HepG2 (cell line): ENCODE data around the gene UQCC5. TPM values are rescaled to one million over a fixed set of nuclear protein-coding genes. Genes with fewer than 3 reads are reported as not detected.

Experiments used
- ASH2L ChIP-seq: fragments of 300-600, 200-600 bp; sonication (generic); IDR thresholded peaks from 2 replicates; pipeline ENCODE4 v1.7.0; 2017; ENCODE audit warnings: low read depth, mild to moderate bottlenecking, moderate library complexity, mixed read lengths, low read length; ENCODE audit not compliant: insufficient read length
- BCL6 ChIP-seq: IDR thresholded peaks from 2 replicates; pipeline ENCODE4 v1.6.1; 2016; ENCODE audit warnings: missing genetic modification reagents, missing compliant biosample characterization
- FOXA3 ChIP-seq: IDR thresholded peaks from 2 replicates; pipeline ENCODE4 v1.6.1; 2016; ENCODE audit warnings: missing genetic modification reagents, missing compliant biosample characterization
- HIVEP1 ChIP-seq: sonication (generic); formaldehyde crosslinking; IDR thresholded peaks from 2 replicates; pipeline ENCODE4 v1.4.0; 2020; ENCODE audit warnings: mild to moderate bottlenecking, missing genetic modification reagents
- HMGA1 ChIP-seq: sonication (generic); formaldehyde crosslinking; conservative IDR thresholded peaks from 2 replicates; pipeline ENCODE4 v1.4.0; 2020; ENCODE audit warnings: missing genetic modification reagents
- IRF2 ChIP-seq: IDR thresholded peaks from 2 replicates; pipeline ENCODE4 v1.6.1; 2018; ENCODE audit warnings: missing genetic modification reagents, missing compliant biosample characterization
- KDM3A ChIP-seq: IDR thresholded peaks from 2 replicates; pipeline ENCODE4 v1.6.1; 2018; ENCODE audit warnings: low read depth, missing compliant biosample characterization
- MAZ ChIP-seq, 2 experiments: sonication (generic) in 1 of 2; formaldehyde crosslinking in 1 of 2; IDR thresholded peaks; 2 replicates each; pipeline versions ENCODE4 v1.5.0 to v1.6.1; 2012 to 2020; ENCODE audit warnings: low read depth in 2 of 2, mild to moderate bottlenecking in 2 of 2, borderline replicate concordance in 1 of 2, improper control_type of control experiment in 1 of 2, low read length in 1 of 2, missing genetic modification reagents in 1 of 2, moderate library complexity in 1 of 2
- MEIS1 ChIP-seq: sonication (generic); formaldehyde crosslinking; IDR thresholded peaks from 2 replicates; pipeline ENCODE4 v1.9.0; 2021; ENCODE audit warnings: mild to moderate bottlenecking, missing genetic modification reagents, moderate library complexity, borderline replicate concordance
- MIER3 ChIP-seq: IDR thresholded peaks from 2 replicates; pipeline ENCODE4 v1.6.1; 2016; ENCODE audit warnings: missing compliant biosample characterization, borderline replicate concordance
- NRL ChIP-seq: sonication (generic); formaldehyde crosslinking; IDR thresholded peaks from 2 replicates; pipeline ENCODE4 v1.5.0; 2020; ENCODE audit warnings: missing genetic modification reagents, mild to moderate bottlenecking, moderate library complexity, borderline replicate concordance
- POLR2G ChIP-seq: fragments of 200-400 bp; formaldehyde crosslinking; IDR thresholded peaks from 2 replicates; pipeline ENCODE4 v1.6.1; 2018; ENCODE audit warnings: mild to moderate bottlenecking, low read depth, low read length, moderate library complexity
- RBFOX2 ChIP-seq: fragments of 200-400 bp; formaldehyde crosslinking; IDR thresholded peaks from 2 replicates; pipeline ENCODE4 v1.6.1; 2017; ENCODE audit warnings: low read depth, mild to moderate bottlenecking, low read length
- RORA ChIP-seq: sonication (generic); formaldehyde crosslinking; IDR thresholded peaks from 2 replicates; pipeline ENCODE4 v1.5.0; 2020; ENCODE audit warnings: mild to moderate bottlenecking, missing genetic modification reagents, moderate library complexity
- SALL1 ChIP-seq: sonication (generic); formaldehyde crosslinking; IDR thresholded peaks from 2 replicates; pipeline ENCODE4 v1.8.0; 2022; ENCODE audit warnings: mild to moderate bottlenecking, missing genetic modification reagents
- YY1 ChIP-seq: IDR thresholded peaks from 2 replicates; pipeline ENCODE4 v1.6.1; 2011; ENCODE audit warnings: low read length, low read depth, moderate library complexity, mild to moderate bottlenecking; ENCODE audit not compliant: insufficient read depth, insufficient replicate concordance
- ZBTB3 ChIP-seq: sonication (generic); formaldehyde crosslinking; IDR thresholded peaks from 2 replicates; pipeline ENCODE4 v1.4.0; 2020; ENCODE audit warnings: low read depth, mild to moderate bottlenecking, moderate library complexity, missing genetic modification reagents, borderline replicate concordance
- ZNF263 ChIP-seq: sonication (generic); formaldehyde crosslinking; IDR thresholded peaks from 2 replicates; pipeline ENCODE4 v1.4.0; 2020; ENCODE audit warnings: missing genetic modification reagents
- ZNF792 ChIP-seq: IDR thresholded peaks from 2 replicates; pipeline ENCODE4 v1.6.1; 2016
- ZNF878 ChIP-seq: sonication (generic); formaldehyde crosslinking; IDR thresholded peaks from 2 replicates; pipeline ENCODE4 v1.8.1; 2023; ENCODE audit warnings: mild to moderate bottlenecking, missing genetic modification reagents, moderate library complexity
- ZNF879 ChIP-seq: sonication (generic); formaldehyde crosslinking; IDR thresholded peaks from 2 replicates; pipeline ENCODE4 v1.8.1; 2023; ENCODE audit warnings: missing genetic modification reagents
- ZSCAN30 ChIP-seq: sonication (generic); formaldehyde crosslinking; IDR thresholded peaks from 2 replicates; pipeline ENCODE4 v1.5.0; 2020; ENCODE audit warnings: mild to moderate bottlenecking, missing genetic modification reagents
- polyA plus RNA-seq, 8 experiments: library from polyadenylated mRNA; depleted of rRNA in 3 of 8; stranded (reverse) in 7 of 8; unstranded in 1 of 8; fragments of >200 nt; fragmentation: Illumina TruSeq in 4 of 8; extraction: Trizol in 4 of 8; gene quantifications; 2 replicates each; pipeline versions ENCODE4 v1.2.1 to v1.2.3, GENCODE V29; 2011 to 2016; ENCODE audit warnings: low read depth in 4 of 8, missing spikeins in 1 of 8, mixed read lengths in 1 of 8; ENCODE audit not compliant: insufficient read depth in 1 of 8
- total RNA-seq, 5 experiments: library from RNA; depleted of rRNA; stranded (reverse); fragments of >200 nt; fragmentation: Illumina TruSeq; extraction: Trizol; gene quantifications; 2 replicates each; pipeline ENCODE4 v1.2.3, GENCODE V29; 2016; ENCODE audit warnings: low read depth in 1 of 5
- TF ChIP-seq, protein P1 (sequence below): sonication (generic); formaldehyde crosslinking; IDR thresholded peaks from 2 replicates; pipeline ENCODE4 v1.5.1; 2020; ENCODE audit warnings: mild to moderate bottlenecking, missing genetic modification reagents, borderline replicate concordance
- TF ChIP-seq, protein P2 (sequence below): sonication (generic); formaldehyde crosslinking; IDR thresholded peaks from 2 replicates; pipeline ENCODE4 v1.4.0; 2020; ENCODE audit warnings: mild to moderate bottlenecking, missing genetic modification reagents
- TF ChIP-seq, protein P3 (sequence below): sonication (generic); formaldehyde crosslinking; IDR thresholded peaks from 2 replicates; pipeline ENCODE4 v1.8.0; 2022; ENCODE audit warnings: missing genetic modification reagents, mild to moderate bottlenecking, inconsistent platforms, borderline replicate concordance

Gene UQCC5
- total and polyA plus RNA-seq, 2 of the 13 experiments (the other 11 are each of a cell fraction or from before 2014, with no cell fraction given), result 15.4 to 29.5 TPM

DNA sequence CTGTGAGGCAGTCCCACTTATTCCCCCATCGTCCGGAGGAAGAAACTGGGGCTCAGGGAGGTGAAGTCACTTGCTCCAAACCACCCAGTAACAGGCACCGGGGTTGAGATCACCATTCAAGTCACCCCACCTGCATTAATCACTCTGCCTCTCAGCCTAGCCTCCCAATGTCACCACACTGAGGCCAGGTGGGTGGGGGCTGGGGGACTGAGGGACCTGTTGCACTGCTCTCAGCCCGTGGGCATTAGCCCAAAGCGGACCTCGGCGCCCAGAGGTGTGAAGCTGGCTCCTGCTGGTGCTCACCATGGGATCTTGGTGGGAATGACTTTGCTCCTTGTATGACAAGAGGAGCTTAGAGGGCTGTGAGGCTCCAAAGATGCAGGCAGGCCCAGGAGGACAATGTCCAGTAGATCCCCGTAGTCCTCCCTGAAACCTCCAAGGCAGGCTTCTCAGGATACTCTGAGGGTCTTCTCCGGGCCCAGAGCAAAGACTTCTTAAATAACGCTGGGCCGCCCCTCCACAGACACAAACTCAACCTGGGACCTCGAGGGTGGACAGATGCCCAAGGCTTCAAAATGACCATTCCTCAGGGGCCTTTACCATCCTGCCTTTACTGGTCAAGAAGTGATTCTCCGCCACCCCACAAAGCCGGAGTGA lies 4.4 kb upstream of the UQCC5 start (continued):
- TF ChIP-seq MAZ (IDR thresholded peaks at IDR 0.05; ENCODE audit: borderline replicate concordance, low read depth, low read length) (no peak), MAZ (CRISPR knock-in tag; IDR thresholded peaks at IDR 0.05; ENCODE audit: low read depth) (no peak), RORA (CRISPR knock-in tag) (no peak), IRF2 (peak; percentile 9; the same call in 1 of the 2 replicates), ZNF792 (CRISPR knock-in tag) (no peak), ZBTB3 (CRISPR knock-in tag) (no peak), HMGA1 (CRISPR knock-in tag) (no peak), ZSCAN30 (no peak), MEIS1 (no peak), MIER3 (CRISPR knock-in tag) (no peak), ZNF263 (CRISPR knock-in tag) (peak; percentile 41; the same call in 1 of the 2 replicates), FOXA3 (no peak), NRL (CRISPR knock-in tag) (no peak), RBFOX2 (no peak), HIVEP1 (CRISPR knock-in tag) (no peak), SALL1 (CRISPR knock-in tag) (peak; percentile 17; the same call in 1 of the 2 replicates), ASH2L (peak; percentile 17), ZNF878 (no peak), BCL6 (no peak), POLR2G (peak; percentile 29; the same call in 1 of the 2 replicates), ZNF879 (no peak), YY1 (no peak), KDM3A (CRISPR knock-in tag) (no peak)
- TF ChIP-seq, protein P1, sequence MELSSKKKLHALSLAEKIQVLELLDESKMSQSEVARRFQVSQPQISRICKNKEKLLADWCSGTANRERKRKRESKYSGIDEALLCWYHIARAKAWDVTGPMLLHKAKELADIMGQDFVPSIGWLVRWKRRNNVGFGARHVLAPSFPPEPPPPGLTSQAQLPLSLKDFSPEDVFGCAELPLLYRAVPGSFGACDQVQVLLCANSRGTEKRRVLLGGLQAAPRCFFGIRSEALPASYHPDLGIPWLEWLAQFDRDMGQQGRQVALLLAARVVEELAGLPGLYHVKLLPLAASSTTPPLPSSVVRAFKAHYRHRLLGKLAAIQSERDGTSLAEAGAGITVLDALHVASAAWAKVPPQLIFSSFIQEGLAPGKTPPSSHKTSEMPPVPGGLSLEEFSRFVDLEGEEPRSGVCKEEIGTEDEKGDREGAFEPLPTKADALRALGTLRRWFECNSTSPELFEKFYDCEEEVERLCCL (CRISPR knock-in tag), result no peak
- TF ChIP-seq, protein P2, sequence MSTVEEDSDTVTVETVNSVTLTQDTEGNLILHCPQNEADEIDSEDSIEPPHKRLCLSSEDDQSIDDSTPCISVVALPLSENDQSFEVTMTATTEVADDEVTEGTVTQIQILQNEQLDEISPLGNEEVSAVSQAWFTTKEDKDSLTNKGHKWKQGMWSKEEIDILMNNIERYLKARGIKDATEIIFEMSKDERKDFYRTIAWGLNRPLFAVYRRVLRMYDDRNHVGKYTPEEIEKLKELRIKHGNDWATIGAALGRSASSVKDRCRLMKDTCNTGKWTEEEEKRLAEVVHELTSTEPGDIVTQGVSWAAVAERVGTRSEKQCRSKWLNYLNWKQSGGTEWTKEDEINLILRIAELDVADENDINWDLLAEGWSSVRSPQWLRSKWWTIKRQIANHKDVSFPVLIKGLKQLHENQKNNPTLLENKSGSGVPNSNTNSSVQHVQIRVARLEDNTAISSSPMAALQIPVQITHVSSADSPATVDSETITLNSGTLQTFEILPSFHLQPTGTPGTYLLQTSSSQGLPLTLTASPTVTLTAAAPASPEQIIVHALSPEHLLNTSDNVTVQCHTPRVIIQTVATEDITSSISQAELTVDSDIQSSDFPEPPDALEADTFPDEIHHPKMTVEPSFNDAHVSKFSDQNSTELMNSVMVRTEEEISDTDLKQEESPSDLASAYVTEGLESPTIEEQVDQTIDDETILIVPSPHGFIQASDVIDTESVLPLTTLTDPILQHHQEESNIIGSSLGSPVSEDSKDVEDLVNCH (CRISPR knock-in tag), result no peak
- TF ChIP-seq, protein P3, sequence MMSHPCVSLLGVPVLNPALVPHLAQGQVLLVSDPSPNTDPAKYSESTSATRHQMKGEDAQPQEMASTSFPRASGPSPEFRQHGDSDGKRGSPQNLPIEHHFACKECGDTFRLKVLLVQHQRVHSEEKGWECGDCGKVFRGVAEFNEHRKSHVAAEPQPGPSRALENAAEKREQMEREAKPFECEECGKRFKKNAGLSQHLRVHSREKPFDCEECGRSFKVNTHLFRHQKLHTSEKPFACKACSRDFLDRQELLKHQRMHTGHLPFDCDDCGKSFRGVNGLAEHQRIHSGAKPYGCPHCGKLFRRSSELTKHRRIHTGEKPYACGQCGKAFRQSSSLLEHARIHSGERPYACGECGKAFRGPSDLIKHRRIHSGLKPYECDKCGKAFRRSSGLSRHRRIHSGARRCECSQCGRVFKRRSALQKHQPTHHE (CRISPR knock-in tag), result no peak
